Erythroblast (primary cell): ENCODE results near the gene DAAM1.

ENCODE experiments used
- DNase-seq, 2 experiments: peaks; one replicate each; lab custom pipeline; 2025; lab: John Stamatoyannopoulos, UW
- GATA1 ChIP-seq: IDR thresholded peaks from 2 replicates; pipeline ENCODE4 v1.6.1; 2011; ENCODE audit warnings: low read depth, mild to moderate bottlenecking, control low read depth, low read length, moderate library complexity
- POLR2A ChIP-seq: IDR thresholded peaks from 2 replicates; pipeline ENCODE4 v1.6.1; 2011; ENCODE audit warnings: mild to moderate bottlenecking, low read length

Gene DAAM1

GRCh38 chr14:59355091-59355490, 166.6 kb downstream of the DAAM1 start:
- TF ChIP-seq GATA1 (no peak), POLR2A (no peak)
- DNase-seq = no peak

- TF ChIP-seq POLR2A (no peak), GATA1 (no peak)
- DNase-seq = no peak
Observed at GRCh38 chr14:59356312-59356711, 167.8 kb downstream of the DAAM1 start.

- DNase-seq = no peak
- TF ChIP-seq GATA1 (no peak), POLR2A (no peak)
Observed at GRCh38 chr14:59356767-59357166, 168.3 kb downstream of the DAAM1 start.

GRCh38 chr14:59358102-59358501, 169.6 kb downstream of the DAAM1 start:
- no peak for TF ChIP-seq POLR2A
- no peak for TF ChIP-seq GATA1
- no peak for DNase-seq

DNA sequence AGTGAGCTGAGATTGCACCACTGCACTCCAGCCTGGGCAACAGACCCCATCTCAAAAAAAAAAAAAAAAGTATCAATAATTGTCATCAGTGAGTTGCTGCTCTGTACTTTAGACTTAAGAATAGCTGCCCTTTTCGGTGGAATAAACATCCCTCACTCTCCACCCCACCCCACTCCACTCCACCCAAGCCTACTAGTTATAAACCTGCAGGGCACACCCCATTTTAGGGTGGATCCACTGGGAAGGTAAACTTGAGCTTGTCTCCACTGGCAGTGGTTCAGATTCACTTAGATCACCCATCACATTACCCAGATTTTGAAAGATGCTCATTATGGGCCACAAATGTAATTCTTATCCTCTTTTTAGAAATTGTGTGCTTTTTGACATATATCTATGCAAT, 170.3 kb downstream of the DAAM1 start:
- DNase-seq = no peak
- TF ChIP-seq GATA1 = no peak
- no peak for TF ChIP-seq POLR2A

- DNase-seq = no peak
- TF ChIP-seq GATA1 (no peak), POLR2A (no peak)
Observed at GRCh38 chr14:59359431-59360124, 171.1 kb downstream of the DAAM1 start.

DNA sequence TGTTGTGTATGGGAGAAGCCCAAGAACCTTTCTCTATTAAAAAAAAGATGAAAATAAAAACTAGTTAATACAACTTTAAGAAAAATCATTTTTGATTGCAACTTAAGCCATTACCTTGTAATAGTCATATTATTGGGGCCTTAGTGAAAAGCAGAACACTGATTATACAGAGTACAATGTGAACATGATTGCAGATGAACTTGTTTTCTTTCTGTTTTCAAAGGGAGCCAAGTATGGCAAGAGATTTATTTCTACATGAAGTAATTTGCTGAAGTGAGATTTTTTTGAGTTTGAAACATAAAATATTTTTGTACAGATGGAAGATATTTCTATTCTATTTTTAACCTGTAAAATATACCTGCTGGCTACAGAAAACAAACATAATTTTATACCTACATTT, 171.8 kb downstream of the DAAM1 start:
- TF ChIP-seq POLR2A (no peak), GATA1 (no peak)
- DNase-seq = no peak

DNA sequence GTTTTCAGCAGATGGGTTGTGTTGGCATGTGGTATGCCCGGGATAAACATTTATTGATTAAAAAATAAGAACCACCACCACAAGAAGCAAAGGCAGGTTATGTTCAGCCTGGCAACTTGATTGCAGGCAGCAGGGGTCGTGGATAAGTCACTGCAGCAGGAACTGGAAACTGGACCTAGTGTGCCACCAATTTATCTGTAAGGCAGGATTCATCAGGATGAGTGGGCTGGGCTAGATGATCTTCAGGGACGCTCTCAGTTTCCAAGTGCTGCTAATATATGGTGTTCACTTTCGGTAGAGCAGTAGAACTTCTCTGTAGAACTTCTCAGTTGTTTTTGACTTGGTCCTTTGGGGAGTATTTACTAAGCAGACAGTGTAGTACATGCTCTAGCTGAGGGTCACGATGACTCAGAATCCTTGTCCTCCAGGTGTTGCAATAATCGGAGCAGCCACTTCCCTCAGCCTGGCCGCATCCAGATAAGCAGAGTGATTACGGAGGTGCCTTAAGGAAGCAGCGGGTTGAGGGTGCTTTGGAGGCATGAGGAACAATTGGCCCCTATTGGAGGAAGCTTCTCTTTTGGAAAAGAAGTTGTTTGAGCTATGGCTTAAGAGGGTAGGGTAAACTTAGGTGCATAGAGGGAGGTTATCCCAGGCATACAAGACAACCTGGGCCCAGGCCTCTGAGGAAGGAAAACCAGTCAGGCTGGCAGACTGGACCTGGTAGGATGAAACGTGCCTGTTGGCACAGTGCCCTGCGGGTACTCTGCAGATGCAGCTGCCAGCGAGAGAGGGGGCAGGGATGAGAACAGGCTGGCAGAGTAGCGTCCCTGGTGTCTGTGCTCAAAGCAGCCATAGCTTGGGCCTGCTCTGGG, 172.7 kb downstream of the DAAM1 start:
- DNase-seq = peak; percentile 6 to 31
- TF ChIP-seq GATA1 (no peak), POLR2A (no peak)

DNA sequence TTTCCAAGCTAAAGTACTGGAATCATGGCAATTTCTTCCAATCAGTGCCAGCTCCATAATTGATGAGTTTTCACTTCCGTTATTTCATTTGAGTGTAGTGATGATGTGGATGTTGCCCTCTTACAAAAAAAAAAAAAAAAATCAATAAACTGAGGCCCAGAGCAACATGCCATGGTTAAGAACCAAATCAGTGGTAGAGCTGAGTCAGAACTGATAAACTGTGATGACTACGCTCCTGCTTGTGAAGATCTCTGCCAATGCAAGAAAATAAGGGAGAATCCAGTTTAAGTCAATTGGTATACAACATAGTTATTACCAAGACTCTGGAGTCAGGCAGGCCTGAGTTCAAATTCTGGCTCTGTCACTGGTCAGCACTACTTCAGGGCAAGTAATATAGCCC, 174.0 kb downstream of the DAAM1 start:
- TF ChIP-seq GATA1 = no peak
- TF ChIP-seq POLR2A = no peak
- peak in 1 of 2 experiments; percentile 17 for DNase-seq

DNA sequence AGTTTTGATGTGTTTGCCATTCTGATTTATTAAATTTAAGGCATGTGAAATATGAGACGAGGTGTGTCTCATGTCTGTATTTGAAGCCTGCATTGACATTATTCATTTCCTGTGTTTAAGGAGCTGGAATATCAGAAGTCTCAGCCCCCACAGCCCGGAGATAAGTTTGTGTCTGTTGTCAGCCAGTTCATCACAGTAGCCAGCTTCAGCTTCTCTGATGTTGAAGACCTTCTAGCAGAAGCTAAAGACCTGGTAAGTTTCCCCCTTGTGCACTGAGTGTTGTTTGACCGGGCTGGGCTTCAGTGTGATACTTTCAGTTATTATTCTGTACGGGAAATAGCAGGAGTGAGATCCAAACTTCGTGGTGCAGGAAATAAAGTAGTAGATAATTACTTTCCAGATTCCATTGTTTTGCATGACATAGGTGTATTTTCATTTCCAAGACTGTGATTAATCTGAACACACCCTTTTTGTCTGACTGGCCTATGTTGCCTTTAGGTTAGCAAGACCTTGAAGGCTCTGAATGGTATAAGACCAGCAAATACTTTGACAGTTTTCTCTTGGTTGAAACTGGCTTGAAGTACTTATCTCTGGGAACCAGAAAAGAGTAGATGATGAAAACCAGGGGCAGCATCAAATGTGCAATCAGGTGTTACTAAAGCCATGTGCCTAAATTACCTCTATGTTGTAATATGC, 175.2 kb downstream of the DAAM1 start:
- DNase-seq = peak in 1 of 2 experiments; percentile 5

GRCh38 chr14:59370158-59370742, 181.8 kb downstream of the DAAM1 start:
- no peak for TF ChIP-seq POLR2A
- TF ChIP-seq GATA1 = no peak
- no peak for DNase-seq

More for the DNA sequence above, 175.2 kb downstream of the DAAM1 start:
- TF ChIP-seq GATA1 (no peak), POLR2A (no peak)

GRCh38 chr14:59371771-59372170, 183.3 kb downstream of the DAAM1 start:
- DNase-seq = peak; percentile 39 to 82
- TF ChIP-seq POLR2A (no peak), GATA1 (no peak)

DNA sequence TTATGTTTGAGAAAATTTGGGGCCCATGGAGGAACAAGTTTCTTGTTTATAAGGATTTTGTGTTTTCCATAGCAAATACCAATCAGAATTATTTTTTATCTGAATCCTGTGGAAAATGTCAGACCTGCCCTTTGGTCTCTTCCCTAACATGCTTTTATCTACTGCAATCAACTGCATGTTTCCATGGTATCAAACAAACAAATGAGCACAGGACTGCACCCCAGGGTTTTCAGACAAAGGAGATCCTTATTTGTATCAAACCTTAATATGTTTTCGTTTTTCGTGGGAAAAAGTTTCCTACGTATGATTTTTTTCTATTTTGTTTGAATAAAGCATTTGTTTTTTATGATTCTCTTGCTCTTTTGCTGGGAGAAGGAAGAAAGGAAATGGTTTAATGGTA, 185.6 kb downstream of the DAAM1 start:
- DNase-seq = peak; percentile 6 to 45
- TF ChIP-seq GATA1 = no peak
- no peak for TF ChIP-seq POLR2A
